GM23338 (cell line): ENCODE data around the gene SORBS1. TPM values are rescaled to one million over a fixed set of nuclear protein-coding genes. Genes with fewer than 3 reads are reported as not detected.

Experiments used
- ATAC-seq: fragments of 200-7000 bp; cut with Tn5 transposase; 3 replicates; pipeline ENCODE4 v1.9.1; 2020
- DNase-seq: peaks from one replicate; pipeline ENCODE4 v3.0.0-alpha.2; 2015; ENCODE audit warnings: low spot score
- H2AFZ ChIP-seq: fragments of 200-600 bp; sonication (generic); 2 replicates; pipeline ENCODE4 v1.8.0; 2016; ENCODE audit warnings: antibody characterized with exemption, mild to moderate bottlenecking, moderate library complexity
- H3F3A ChIP-seq: fragments of 200-600 bp; sonication (generic); replicated peaks from 2 replicates; pipeline ENCODE4 v1.8.0; 2017; ENCODE audit warnings: antibody characterized with exemption, mixed run types, low read depth
- H3K27ac ChIP-seq: fragments of 200-600 bp; sonication (generic); 2 replicates; pipeline ENCODE4 v1.6.1; 2016; ENCODE audit warnings: low read depth
- H3K27me3 ChIP-seq: fragments of 200-600 bp; sonication (generic); 2 replicates; pipeline ENCODE4 v1.8.0; 2016; ENCODE audit warnings: mild to moderate bottlenecking, mixed run types, moderate library complexity; ENCODE audit not compliant: insufficient read depth
- H3K36me3 ChIP-seq: fragments of 200-600 bp; sonication (generic); 2 replicates; pipeline ENCODE4 v1.8.0; 2016; ENCODE audit warnings: mild to moderate bottlenecking; ENCODE audit not compliant: insufficient read depth
- H3K4me1 ChIP-seq: fragments of 200-600 bp; sonication (generic); 2 replicates; pipeline ENCODE4 v1.8.0; 2016; ENCODE audit warnings: mild to moderate bottlenecking, moderate library complexity; ENCODE audit not compliant: insufficient read depth
- H3K4me2 ChIP-seq: fragments of 200-600 bp; sonication (generic); 2 replicates; pipeline ENCODE4 v1.7.1; 2017; ENCODE audit warnings: mixed run types
- H3K4me3 ChIP-seq: fragments of 200-600 bp; sonication (generic); 2 replicates; pipeline ENCODE4 v1.6.1; 2016; ENCODE audit warnings: mixed run types
- H3K79me2 ChIP-seq: fragments of 200-600 bp; sonication (generic); replicated peaks from 2 replicates; pipeline ENCODE4 v1.8.0; 2017; ENCODE audit warnings: mild to moderate bottlenecking; ENCODE audit not compliant: insufficient read depth
- H3K9me2 ChIP-seq: fragments of 200-600 bp; sonication (generic); 2 replicates; pipeline ENCODE4 v1.8.0; 2017; ENCODE audit not compliant: insufficient read depth
- H4K20me1 ChIP-seq: fragments of 200-600 bp; sonication (generic); replicated peaks from 2 replicates; pipeline ENCODE4 v1.8.0; 2017; ENCODE audit warnings: mild to moderate bottlenecking; ENCODE audit not compliant: insufficient read depth
- H3K27ac Mint-ChIP-seq: 2 replicates; pipeline ENCODE4 v1.8.0; 2020; ENCODE audit warnings: inconsistent platforms, mild to moderate bottlenecking, moderate library complexity, mixed read lengths
- H3K27me3 Mint-ChIP-seq: 3 replicates; pipeline ENCODE4 v1.8.0; 2022; ENCODE audit warnings: low read depth, mild to moderate bottlenecking, moderate library complexity, mixed read lengths, inconsistent platforms; ENCODE audit not compliant: insufficient read depth, poor library complexity
- H3K36me3 Mint-ChIP-seq: 3 replicates; pipeline ENCODE4 v1.8.0; 2021; ENCODE audit warnings: low read depth, mild to moderate bottlenecking, inconsistent platforms, moderate library complexity, mixed read lengths
- H3K4me1 Mint-ChIP-seq: 3 replicates; pipeline ENCODE4 v1.8.0; 2020; ENCODE audit warnings: mild to moderate bottlenecking, inconsistent platforms, mixed read lengths
- H3K4me3 Mint-ChIP-seq: 3 replicates; pipeline ENCODE4 v1.8.0; 2021; ENCODE audit warnings: moderate library complexity, mild to moderate bottlenecking, inconsistent platforms, mixed read lengths
- H3K9me3 Mint-ChIP-seq: 3 replicates; pipeline ENCODE4 v1.8.0; 2020; ENCODE audit warnings: moderate library complexity, mild to moderate bottlenecking, inconsistent platforms, mixed read lengths
- CREB1 ChIP-seq: fragments of 250-450 bp; sonication (Bioruptor Pico); IDR thresholded peaks from 2 replicates; pipeline ENCODE4 v1.5.0; 2020; ENCODE audit warnings: low read depth, mild to moderate bottlenecking, moderate library complexity
- JUNB ChIP-seq: IDR thresholded peaks from one replicate; pipeline ENCODE4 v1.6.1; 2016; ENCODE audit warnings: antibody characterized with exemption; ENCODE audit not compliant: unreplicated experiment
- NANOG ChIP-seq: IDR thresholded peaks from 2 replicates; pipeline ENCODE4 v1.6.1; 2016; ENCODE audit warnings: antibody characterized with exemption, borderline replicate concordance
- POLR2AphosphoS5 ChIP-seq: IDR thresholded peaks from 2 replicates; pipeline ENCODE4 v1.6.1; 2016; ENCODE audit warnings: antibody characterized with exemption, low read depth
- ZNF114 ChIP-seq: fragments of 250-450 bp; sonication (Bioruptor Pico); IDR thresholded peaks from 2 replicates; pipeline ENCODE4 v1.5.0; 2020; ENCODE audit warnings: mild to moderate bottlenecking, moderate library complexity
- ZNF331 ChIP-seq: fragments of 250-450 bp; sonication (Bioruptor Pico); IDR thresholded peaks from 2 replicates; pipeline ENCODE4 v1.5.0; 2020; ENCODE audit warnings: low read depth, mild to moderate bottlenecking, moderate library complexity
- polyA plus RNA-seq: library from polyadenylated mRNA; unstranded; fragments of >200 nt; fragmentation: Nextera tagmentation; extraction: Ambion mirVana; gene quantifications from 2 replicates; pipeline ENCODE4 v1.2.1, GENCODE V29; 2016
- total RNA-seq: library from RNA; depleted of rRNA; stranded (reverse); fragments of >200 nt; shearing (Covaris generic); gene quantifications from 2 replicates; pipeline ENCODE4 v1.2.3, GENCODE V29; 2014
- TF ChIP-seq, protein P1 (sequence below), 2 experiments: fragments of 200-600 bp in 1 of 2; sonication (generic) in 1 of 2; conservative IDR thresholded peaks; 2 replicates each; pipeline versions ENCODE4 v1.5.1 to v1.6.1; 2016 to 2017; ENCODE audit warnings: antibody characterized with exemption in 2 of 2, low read depth in 2 of 2, mild to moderate bottlenecking in 2 of 2, moderate library complexity in 1 of 2
- TF ChIP-seq, protein P2 (sequence below): IDR thresholded peaks from 2 replicates; pipeline ENCODE4 v1.6.1; 2016; ENCODE audit warnings: antibody characterized with exemption
- TF ChIP-seq, protein P3 (sequence below): IDR thresholded peaks from one replicate; pipeline ENCODE4 v1.6.1; 2018; ENCODE audit warnings: antibody characterized with exemption; ENCODE audit not compliant: unreplicated experiment

SORBS1 gene
- total and polyA plus RNA-seq, 2 experiments from 2014 or later: 47.7 to 51.5 TPM

DNA sequence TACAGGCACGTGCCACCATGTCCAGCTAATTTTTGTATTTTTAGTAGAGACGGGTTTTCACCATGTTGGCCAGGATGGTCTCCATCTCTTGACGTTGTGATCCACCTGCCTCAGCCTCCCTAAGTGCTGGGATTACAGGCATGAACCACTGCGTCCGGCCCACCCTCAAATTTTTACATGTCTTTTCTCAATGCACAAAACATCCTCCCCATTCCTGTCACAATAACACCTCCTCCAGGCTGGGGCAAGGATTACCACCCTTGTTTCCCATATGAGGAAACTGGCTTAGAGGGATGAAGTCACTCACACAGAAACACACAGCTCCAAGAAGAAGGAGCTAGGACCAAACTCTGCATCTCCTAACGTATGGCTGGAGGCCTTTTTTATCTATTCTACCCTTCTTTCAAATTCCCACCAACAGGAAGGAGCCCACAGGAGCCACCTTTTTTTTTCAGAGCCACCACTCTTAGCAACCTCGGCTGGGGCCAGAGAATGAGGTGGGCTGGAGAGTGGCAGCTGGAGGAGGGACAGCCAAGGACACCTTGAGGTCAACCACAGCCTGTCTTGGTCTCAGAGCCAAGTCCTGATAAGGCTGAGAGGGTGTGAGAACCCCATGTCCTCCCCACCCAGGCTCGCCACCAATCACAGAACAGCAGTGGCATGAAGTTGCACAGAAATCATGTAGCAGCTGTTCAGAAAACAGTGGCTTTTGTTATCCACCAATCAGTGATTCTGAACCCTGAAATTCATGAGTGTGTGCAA is 157.3 kb downstream of the SORBS1 start:
- Histone ChIP-seq H3K79me2 (no peaks in the 10 kb centered on the region), H3K4me2 (no peak overlapping the region), H3F3A (no peaks in the 10 kb centered on the region), H3K4me1 (peaks cover 8% of the 10 kb centered on the region), H2AFZ (no peak overlapping the region), H3K27ac (no peak overlapping the region), H3K4me3 (no peak overlapping the region), H4K20me1 (no peaks in the 10 kb centered on the region), H3K36me3 (peaks cover 5% of the 10 kb centered on the region; the same call in 1 of the 2 replicates), H3K9me2 (no peaks in the 10 kb centered on the region), H3K27me3 (no peaks in the 10 kb centered on the region)
- Mint-ChIP-seq H3K4me3 (no peak overlapping the region), H3K4me1 (peaks cover 16% of the 10 kb centered on the region), H3K27ac (peak overlapping the region; percentile 20; the same call in 1 of the 2 replicates), H3K27me3 (no peaks in the 10 kb centered on the region), H3K36me3 (peaks cover 22% of the 10 kb centered on the region), H3K9me3 (no peaks in the 10 kb centered on the region)
- ATAC-seq (no peak), DNase-seq (no peak)
- TF ChIP-seq ZNF114 (CRISPR knock-in tag): no peak
- TF ChIP-seq, protein P1, sequence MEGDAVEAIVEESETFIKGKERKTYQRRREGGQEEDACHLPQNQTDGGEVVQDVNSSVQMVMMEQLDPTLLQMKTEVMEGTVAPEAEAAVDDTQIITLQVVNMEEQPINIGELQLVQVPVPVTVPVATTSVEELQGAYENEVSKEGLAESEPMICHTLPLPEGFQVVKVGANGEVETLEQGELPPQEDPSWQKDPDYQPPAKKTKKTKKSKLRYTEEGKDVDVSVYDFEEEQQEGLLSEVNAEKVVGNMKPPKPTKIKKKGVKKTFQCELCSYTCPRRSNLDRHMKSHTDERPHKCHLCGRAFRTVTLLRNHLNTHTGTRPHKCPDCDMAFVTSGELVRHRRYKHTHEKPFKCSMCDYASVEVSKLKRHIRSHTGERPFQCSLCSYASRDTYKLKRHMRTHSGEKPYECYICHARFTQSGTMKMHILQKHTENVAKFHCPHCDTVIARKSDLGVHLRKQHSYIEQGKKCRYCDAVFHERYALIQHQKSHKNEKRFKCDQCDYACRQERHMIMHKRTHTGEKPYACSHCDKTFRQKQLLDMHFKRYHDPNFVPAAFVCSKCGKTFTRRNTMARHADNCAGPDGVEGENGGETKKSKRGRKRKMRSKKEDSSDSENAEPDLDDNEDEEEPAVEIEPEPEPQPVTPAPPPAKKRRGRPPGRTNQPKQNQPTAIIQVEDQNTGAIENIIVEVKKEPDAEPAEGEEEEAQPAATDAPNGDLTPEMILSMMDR (conservative IDR thresholded peaks at IDR 0.05; ENCODE audit: low read depth in 2 of 2): peak in 1 of 2 experiments; percentile 22; a peak in 2 of 4 replicates

DNA sequence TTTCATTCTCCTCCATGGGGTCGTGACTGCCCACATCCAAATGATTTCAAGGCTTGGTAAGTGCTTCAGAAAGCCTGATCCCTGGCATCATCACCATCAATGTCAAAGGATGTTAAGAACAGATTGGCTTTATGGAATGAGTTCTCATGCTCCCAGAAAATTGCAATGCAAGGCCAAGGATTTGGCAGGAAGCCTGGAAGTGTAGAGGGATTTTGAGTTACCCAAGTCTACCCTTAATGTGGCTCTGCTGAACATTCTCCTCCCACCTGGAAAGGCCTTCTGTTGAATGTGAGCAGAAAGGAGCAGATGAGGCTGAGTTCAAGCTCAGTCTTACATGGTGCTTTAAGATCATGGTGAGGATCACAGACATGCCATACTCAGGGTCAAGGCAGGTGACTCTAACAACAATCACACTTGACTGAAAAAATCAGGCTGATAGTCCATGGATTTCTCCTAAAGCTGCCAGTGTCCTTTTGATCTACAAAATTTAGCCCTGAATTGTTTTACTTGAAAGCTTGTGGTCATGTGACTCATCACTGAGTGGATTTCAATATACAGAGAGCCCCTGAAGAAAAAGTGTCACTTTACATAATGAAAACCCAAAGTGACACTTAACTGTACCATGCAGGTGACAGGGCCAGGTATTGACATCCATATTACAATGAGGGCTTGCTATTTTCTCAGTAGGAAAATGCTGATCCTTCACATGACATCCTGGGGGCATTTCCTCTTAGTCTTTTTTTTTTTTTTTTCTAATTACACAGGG is 159.3 kb downstream of the SORBS1 start:
- Mint-ChIP-seq H3K27me3 (no peaks in the 10 kb centered on the region), H3K9me3 (no peaks in the 10 kb centered on the region), H3K4me1 (peaks cover 7% of the 10 kb centered on the region; the same call in 2 of the 3 replicates), H3K27ac (no peak overlapping the region), H3K36me3 (peaks cover 29% of the 10 kb centered on the region), H3K4me3 (no peak overlapping the region)
- no peak for DNase-seq
- peaks cover 10% of the 10 kb centered on the region; the same call in 1 of the 2 replicates for H3K36me3 ChIP-seq
- H2AFZ ChIP-seq: no peak overlapping the region
- 0 out of 2 replicates have a peak overlapping the region, but pooled peaks have one; percentile 26 for H3K27ac ChIP-seq
- H3K9me2 ChIP-seq: no peaks in the 10 kb centered on the region
- ATAC-seq: no peak
- no peaks in the 10 kb centered on the region for H4K20me1 ChIP-seq
- H3F3A ChIP-seq: no peaks in the 10 kb centered on the region
- H3K79me2 ChIP-seq: no peaks in the 10 kb centered on the region
- no peak overlapping the region for H3K4me2 ChIP-seq
- no peaks in the 10 kb centered on the region for H3K27me3 ChIP-seq
- H3K4me1 ChIP-seq: no peaks in the 10 kb centered on the region
- no peak overlapping the region for H3K4me3 ChIP-seq
- no peak for TF ChIP-seq ZNF114 (CRISPR knock-in tag)
- TF ChIP-seq ZNF331: no peak
- TF ChIP-seq, protein P2, sequence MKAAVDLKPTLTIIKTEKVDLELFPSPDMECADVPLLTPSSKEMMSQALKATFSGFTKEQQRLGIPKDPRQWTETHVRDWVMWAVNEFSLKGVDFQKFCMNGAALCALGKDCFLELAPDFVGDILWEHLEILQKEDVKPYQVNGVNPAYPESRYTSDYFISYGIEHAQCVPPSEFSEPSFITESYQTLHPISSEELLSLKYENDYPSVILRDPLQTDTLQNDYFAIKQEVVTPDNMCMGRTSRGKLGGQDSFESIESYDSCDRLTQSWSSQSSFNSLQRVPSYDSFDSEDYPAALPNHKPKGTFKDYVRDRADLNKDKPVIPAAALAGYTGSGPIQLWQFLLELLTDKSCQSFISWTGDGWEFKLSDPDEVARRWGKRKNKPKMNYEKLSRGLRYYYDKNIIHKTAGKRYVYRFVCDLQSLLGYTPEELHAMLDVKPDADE: no peak
- TF ChIP-seq NANOG: no peak
- TF ChIP-seq JUNB: no peak
- TF ChIP-seq POLR2AphosphoS5: no peak
- TF ChIP-seq CREB1: no peak
- TF ChIP-seq, protein P3, sequence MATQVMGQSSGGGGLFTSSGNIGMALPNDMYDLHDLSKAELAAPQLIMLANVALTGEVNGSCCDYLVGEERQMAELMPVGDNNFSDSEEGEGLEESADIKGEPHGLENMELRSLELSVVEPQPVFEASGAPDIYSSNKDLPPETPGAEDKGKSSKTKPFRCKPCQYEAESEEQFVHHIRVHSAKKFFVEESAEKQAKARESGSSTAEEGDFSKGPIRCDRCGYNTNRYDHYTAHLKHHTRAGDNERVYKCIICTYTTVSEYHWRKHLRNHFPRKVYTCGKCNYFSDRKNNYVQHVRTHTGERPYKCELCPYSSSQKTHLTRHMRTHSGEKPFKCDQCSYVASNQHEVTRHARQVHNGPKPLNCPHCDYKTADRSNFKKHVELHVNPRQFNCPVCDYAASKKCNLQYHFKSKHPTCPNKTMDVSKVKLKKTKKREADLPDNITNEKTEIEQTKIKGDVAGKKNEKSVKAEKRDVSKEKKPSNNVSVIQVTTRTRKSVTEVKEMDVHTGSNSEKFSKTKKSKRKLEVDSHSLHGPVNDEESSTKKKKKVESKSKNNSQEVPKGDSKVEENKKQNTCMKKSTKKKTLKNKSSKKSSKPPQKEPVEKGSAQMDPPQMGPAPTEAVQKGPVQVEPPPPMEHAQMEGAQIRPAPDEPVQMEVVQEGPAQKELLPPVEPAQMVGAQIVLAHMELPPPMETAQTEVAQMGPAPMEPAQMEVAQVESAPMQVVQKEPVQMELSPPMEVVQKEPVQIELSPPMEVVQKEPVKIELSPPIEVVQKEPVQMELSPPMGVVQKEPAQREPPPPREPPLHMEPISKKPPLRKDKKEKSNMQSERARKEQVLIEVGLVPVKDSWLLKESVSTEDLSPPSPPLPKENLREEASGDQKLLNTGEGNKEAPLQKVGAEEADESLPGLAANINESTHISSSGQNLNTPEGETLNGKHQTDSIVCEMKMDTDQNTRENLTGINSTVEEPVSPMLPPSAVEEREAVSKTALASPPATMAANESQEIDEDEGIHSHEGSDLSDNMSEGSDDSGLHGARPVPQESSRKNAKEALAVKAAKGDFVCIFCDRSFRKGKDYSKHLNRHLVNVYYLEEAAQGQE: no peak
- TF ChIP-seq, protein P1 (conservative IDR thresholded peaks at IDR 0.05; ENCODE audit: low read depth in 2 of 2): no peak
